Measurements from ENCODE around the gene DENND1A. TPM values are rescaled to one million over a fixed set of nuclear protein-coding genes. Genes with fewer than 3 reads are reported as not detected.

The DENND1A gene
- total RNA-seq, 1 experiment from 2014 or later = 19.7 TPM

DNA sequence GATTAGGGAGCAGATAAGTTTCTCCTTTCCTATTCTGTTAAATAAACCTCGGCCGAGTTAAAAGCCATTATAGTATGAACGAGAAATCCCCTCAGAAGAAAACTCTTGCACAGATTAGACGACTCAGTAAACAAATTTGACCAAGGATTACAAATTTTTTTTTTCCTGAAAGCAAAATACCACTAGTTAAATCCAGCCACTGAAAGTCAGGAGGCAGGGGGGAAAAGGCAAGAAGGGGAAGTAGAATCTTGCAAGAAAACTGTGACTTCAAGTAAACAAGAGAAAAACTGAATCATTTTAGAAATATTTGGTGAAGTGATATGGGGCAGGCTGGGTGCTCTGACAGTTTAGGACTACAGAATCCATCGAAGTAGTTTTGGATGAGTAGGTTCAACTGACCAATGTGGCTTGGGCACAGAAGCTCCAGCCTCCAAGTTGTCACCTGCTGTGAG is 251.0 kb downstream of the DENND1A start:
- Histone ChIP-seq H3K4me3 (ENCODE audit: low read depth in 2 of 2, low read length in 2 of 2) (no peak overlapping the region), H3K27ac (ENCODE audit: low read length) (no peak overlapping the region), H3K9me3 (ENCODE audit: control insufficient read depth, insufficient read depth, low read depth, low read length) (no peaks in the 10 kb centered on the region), H3K36me3 (ENCODE audit: control insufficient read depth, insufficient read depth, low read length) (no peaks in the 10 kb centered on the region), H3K4me1 (ENCODE audit: control insufficient read depth, insufficient read depth, low read length) (no peaks in the 10 kb centered on the region; the same call in 1 of the 2 replicates), H3K27me3 (ENCODE audit: control insufficient read depth, insufficient read depth, low read length) (no peaks in the 10 kb centered on the region)
- intact Hi-C loops (cut with micrococcal nuclease; ENCODE audit: unreplicated experiment) = no loop called here
- TF ChIP-seq SIN3A (IDR thresholded peaks at IDR 0.05; ENCODE audit: borderline replicate concordance, insufficient read depth, low read depth, low read length) (no peak), TCF7L2 (IDR thresholded peaks at IDR 0.05; ENCODE audit: low read depth, low read length) (no peak), POLR2AphosphoS5 (IDR thresholded peaks at IDR 0.05; ENCODE audit: low read depth, low read length) (no peak)
- TF ChIP-seq, protein P1, sequence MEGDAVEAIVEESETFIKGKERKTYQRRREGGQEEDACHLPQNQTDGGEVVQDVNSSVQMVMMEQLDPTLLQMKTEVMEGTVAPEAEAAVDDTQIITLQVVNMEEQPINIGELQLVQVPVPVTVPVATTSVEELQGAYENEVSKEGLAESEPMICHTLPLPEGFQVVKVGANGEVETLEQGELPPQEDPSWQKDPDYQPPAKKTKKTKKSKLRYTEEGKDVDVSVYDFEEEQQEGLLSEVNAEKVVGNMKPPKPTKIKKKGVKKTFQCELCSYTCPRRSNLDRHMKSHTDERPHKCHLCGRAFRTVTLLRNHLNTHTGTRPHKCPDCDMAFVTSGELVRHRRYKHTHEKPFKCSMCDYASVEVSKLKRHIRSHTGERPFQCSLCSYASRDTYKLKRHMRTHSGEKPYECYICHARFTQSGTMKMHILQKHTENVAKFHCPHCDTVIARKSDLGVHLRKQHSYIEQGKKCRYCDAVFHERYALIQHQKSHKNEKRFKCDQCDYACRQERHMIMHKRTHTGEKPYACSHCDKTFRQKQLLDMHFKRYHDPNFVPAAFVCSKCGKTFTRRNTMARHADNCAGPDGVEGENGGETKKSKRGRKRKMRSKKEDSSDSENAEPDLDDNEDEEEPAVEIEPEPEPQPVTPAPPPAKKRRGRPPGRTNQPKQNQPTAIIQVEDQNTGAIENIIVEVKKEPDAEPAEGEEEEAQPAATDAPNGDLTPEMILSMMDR (IDR thresholded peaks at IDR 0.05) = no peak
- TF ChIP-seq, protein P2, sequence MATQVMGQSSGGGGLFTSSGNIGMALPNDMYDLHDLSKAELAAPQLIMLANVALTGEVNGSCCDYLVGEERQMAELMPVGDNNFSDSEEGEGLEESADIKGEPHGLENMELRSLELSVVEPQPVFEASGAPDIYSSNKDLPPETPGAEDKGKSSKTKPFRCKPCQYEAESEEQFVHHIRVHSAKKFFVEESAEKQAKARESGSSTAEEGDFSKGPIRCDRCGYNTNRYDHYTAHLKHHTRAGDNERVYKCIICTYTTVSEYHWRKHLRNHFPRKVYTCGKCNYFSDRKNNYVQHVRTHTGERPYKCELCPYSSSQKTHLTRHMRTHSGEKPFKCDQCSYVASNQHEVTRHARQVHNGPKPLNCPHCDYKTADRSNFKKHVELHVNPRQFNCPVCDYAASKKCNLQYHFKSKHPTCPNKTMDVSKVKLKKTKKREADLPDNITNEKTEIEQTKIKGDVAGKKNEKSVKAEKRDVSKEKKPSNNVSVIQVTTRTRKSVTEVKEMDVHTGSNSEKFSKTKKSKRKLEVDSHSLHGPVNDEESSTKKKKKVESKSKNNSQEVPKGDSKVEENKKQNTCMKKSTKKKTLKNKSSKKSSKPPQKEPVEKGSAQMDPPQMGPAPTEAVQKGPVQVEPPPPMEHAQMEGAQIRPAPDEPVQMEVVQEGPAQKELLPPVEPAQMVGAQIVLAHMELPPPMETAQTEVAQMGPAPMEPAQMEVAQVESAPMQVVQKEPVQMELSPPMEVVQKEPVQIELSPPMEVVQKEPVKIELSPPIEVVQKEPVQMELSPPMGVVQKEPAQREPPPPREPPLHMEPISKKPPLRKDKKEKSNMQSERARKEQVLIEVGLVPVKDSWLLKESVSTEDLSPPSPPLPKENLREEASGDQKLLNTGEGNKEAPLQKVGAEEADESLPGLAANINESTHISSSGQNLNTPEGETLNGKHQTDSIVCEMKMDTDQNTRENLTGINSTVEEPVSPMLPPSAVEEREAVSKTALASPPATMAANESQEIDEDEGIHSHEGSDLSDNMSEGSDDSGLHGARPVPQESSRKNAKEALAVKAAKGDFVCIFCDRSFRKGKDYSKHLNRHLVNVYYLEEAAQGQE (IDR thresholded peaks at IDR 0.05; ENCODE audit: insufficient read depth in 1 of 2, low read depth in 2 of 2, low read length in 1 of 2) = no peak
- no TSS peak for BruUV-seq (replicated peaks)
- in situ Hi-C loops (cut with HindIII; ENCODE audit: low pct_unique_long_range_greater_than_20kb, low sequenced_read_pairs) = no loop called here
- CTCF ChIA-PET = no interaction called here
- ATAC-seq (no peak), DNase-seq (ENCODE audit: low read depth, low spot score) (no peak)
- POLR2A ChIA-PET = no interaction called here

DNA sequence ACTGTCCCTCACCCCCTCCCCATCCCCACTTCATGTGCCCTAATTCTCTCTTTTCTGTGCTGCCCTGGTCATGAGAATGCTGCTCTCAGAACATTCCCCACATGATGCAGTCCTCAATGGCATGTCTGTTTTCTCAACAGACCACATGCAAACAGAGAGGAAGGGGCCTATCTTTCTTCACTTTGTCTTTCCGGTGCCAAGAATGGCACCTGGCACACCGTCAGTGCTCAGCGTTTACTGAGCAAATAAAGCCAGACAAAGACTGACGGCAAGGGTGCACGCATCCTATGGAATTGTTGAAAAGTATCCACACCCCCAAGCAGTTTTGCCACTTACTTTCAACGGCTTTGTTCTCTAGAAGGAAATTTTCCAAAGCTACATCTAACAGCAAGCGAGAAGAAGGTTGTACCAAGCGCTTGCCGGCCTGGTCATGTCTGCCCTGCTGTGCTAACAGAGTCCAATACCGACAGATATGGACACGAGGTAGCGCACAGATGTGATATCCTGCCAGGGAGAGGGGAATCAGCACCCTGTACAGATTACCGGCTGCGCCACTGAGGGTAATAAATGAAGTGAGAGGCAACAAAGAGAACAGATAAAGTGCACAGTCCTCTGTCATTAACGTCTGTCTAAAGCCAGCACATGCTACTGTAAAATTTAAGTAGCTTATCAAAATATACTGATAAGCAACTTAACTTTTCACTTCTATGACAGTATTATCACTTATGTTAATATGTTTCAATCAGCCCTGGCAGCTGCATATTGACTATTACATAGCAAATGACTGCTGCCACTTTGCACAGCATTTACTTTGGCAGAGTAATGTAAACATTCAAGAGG is 251.7 kb downstream of the DENND1A start:
- H3K4me3 ChIP-seq (ENCODE audit: low read depth in 2 of 2, low read length in 2 of 2) = no peak overlapping the region
- DNase-seq (ENCODE audit: low read depth, low spot score) = no peak
- TF ChIP-seq, protein P1 (IDR thresholded peaks at IDR 0.05) = no peak
- TF ChIP-seq TCF7L2 (IDR thresholded peaks at IDR 0.05; ENCODE audit: low read depth, low read length) (no peak), SIN3A (IDR thresholded peaks at IDR 0.05; ENCODE audit: borderline replicate concordance, insufficient read depth, low read depth, low read length) (no peak), POLR2AphosphoS5 (IDR thresholded peaks at IDR 0.05; ENCODE audit: low read depth, low read length) (no peak)
- CTCF ChIA-PET = no interaction called here
- no peaks in the 10 kb centered on the region for H3K36me3 ChIP-seq (ENCODE audit: control insufficient read depth, insufficient read depth, low read length)
- H3K27ac ChIP-seq (ENCODE audit: low read length) = no peak overlapping the region
- POLR2A ChIA-PET = no interaction called here
- intact Hi-C loops (cut with micrococcal nuclease; ENCODE audit: unreplicated experiment) = no loop called here
- no peaks in the 10 kb centered on the region; the same call in 1 of the 2 replicates for H3K4me1 ChIP-seq (ENCODE audit: control insufficient read depth, insufficient read depth, low read length)
- H3K27me3 ChIP-seq (ENCODE audit: control insufficient read depth, insufficient read depth, low read length) = no peaks in the 10 kb centered on the region
- in situ Hi-C loops (cut with HindIII; ENCODE audit: low pct_unique_long_range_greater_than_20kb, low sequenced_read_pairs) = no loop called here
- ATAC-seq = no peak
- no peaks in the 10 kb centered on the region for H3K9me3 ChIP-seq (ENCODE audit: control insufficient read depth, insufficient read depth, low read depth, low read length)
- BruUV-seq (replicated peaks) = no TSS peak
